Measurements from ENCODE around the gene RXRA.

DNA sequence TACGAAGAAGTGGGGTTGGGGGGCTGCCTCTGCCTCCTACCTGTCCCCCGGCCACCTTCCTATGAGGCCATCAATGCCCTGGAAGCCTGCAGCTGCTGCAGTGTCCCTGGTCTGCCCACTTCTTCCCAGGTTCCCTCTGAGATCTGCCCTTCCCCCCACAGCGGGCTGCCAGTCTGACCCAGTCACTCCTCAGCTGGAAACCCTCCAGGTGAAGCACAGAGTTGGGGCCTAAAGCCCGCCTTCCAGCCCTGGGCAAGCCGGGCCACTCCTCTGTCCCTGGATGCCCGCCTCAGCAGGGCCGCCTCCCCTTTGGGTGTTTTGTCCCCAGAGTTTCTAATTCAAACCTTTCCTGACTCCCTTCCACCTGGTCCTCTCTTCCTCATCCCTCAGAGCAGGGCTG is 137.0 kb downstream of the RXRA start:
- TF ChIP-seq, protein P1, sequence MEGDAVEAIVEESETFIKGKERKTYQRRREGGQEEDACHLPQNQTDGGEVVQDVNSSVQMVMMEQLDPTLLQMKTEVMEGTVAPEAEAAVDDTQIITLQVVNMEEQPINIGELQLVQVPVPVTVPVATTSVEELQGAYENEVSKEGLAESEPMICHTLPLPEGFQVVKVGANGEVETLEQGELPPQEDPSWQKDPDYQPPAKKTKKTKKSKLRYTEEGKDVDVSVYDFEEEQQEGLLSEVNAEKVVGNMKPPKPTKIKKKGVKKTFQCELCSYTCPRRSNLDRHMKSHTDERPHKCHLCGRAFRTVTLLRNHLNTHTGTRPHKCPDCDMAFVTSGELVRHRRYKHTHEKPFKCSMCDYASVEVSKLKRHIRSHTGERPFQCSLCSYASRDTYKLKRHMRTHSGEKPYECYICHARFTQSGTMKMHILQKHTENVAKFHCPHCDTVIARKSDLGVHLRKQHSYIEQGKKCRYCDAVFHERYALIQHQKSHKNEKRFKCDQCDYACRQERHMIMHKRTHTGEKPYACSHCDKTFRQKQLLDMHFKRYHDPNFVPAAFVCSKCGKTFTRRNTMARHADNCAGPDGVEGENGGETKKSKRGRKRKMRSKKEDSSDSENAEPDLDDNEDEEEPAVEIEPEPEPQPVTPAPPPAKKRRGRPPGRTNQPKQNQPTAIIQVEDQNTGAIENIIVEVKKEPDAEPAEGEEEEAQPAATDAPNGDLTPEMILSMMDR (IDR thresholded peaks at IDR 0.05), result no peak
- no peak for TF ChIP-seq POLR2AphosphoS5 (IDR thresholded peaks at IDR 0.05; ENCODE audit: low read depth, low read length)

All from Panc1 (cell line).